HEK293 (cell line): ENCODE data around the gene PLSCR5.

Experiments
- CTCF ChIP-seq: fragments of 450-650 bp; formaldehyde crosslinking; IDR thresholded peaks from 2 replicates; pipeline ENCODE4 v1.5.1; 2016; ENCODE audit warnings: missing biosample characterization, missing genetic modification characterization
- HOXC10 ChIP-seq: sonication (generic); formaldehyde crosslinking; IDR thresholded peaks from 2 replicates; pipeline ENCODE4 v1.8.1; 2023; ENCODE audit warnings: mild to moderate bottlenecking, missing genetic modification reagents
- IKZF3 ChIP-seq: fragments of 450-650 bp; IDR thresholded peaks from 2 replicates; pipeline ENCODE4 v1.5.0; 2018; ENCODE audit warnings: missing biosample characterization, mild to moderate bottlenecking, missing genetic modification characterization, moderate library complexity
- KLF9 ChIP-seq: fragments of 450-650 bp; formaldehyde crosslinking; IDR thresholded peaks from 2 replicates; pipeline ENCODE4 v1.5.1; 2016; ENCODE audit warnings: missing biosample characterization, missing genetic modification characterization, low read depth
- WT1 ChIP-seq: fragments of 450-650 bp; formaldehyde crosslinking; IDR thresholded peaks from 2 replicates; pipeline ENCODE4 v1.5.1; 2016; ENCODE audit warnings: missing biosample characterization, missing genetic modification characterization
- YY1 ChIP-seq: fragments of 450-650 bp; formaldehyde crosslinking; IDR thresholded peaks from 2 replicates; pipeline ENCODE4 v1.5.1; 2018; ENCODE audit warnings: missing biosample characterization, missing genetic modification characterization
- ZBTB10 ChIP-seq: fragments of 450-650 bp; formaldehyde crosslinking; IDR thresholded peaks from 2 replicates; pipeline ENCODE4 v1.5.1; 2016; ENCODE audit warnings: missing biosample characterization, missing genetic modification characterization
- ZNF10 ChIP-seq: fragments of 450-650 bp; formaldehyde crosslinking; IDR thresholded peaks from 2 replicates; pipeline ENCODE4 v1.5.1; 2017; ENCODE audit warnings: missing biosample characterization, missing genetic modification characterization
- ZNF24 ChIP-seq: fragments of 450-650 bp; formaldehyde crosslinking; IDR thresholded peaks from 2 replicates; pipeline ENCODE4 v1.5.1; 2016; ENCODE audit warnings: missing biosample characterization, missing genetic modification characterization
- ZNF274 ChIP-seq, 2 experiments: fragments of 200-500 bp in 1 of 2; fragments of 450-650 bp in 1 of 2; sonication (Bioruptor generic) in 1 of 2; formaldehyde crosslinking in 1 of 2; IDR thresholded peaks; 2 replicates each; pipeline versions ENCODE4 v1.5.1 to v1.6.1; 2014 to 2016; ENCODE audit warnings: borderline replicate concordance in 1 of 2, inconsistent platforms in 1 of 2, low read length in 1 of 2, missing biosample characterization in 1 of 2, missing genetic modification characterization in 1 of 2
- ZNF335 ChIP-seq: fragments of 450-650 bp; formaldehyde crosslinking; conservative IDR thresholded peaks from 2 replicates; pipeline ENCODE4 v1.5.1; 2016; ENCODE audit warnings: missing biosample characterization, missing genetic modification characterization
- ZNF677 ChIP-seq: fragments of 450-650 bp; IDR thresholded peaks from 2 replicates; pipeline ENCODE4 v1.5.0; 2018; ENCODE audit warnings: missing biosample characterization, mild to moderate bottlenecking, missing genetic modification characterization, moderate library complexity
- ZNF707 ChIP-seq: fragments of 450-650 bp; formaldehyde crosslinking; IDR thresholded peaks from 2 replicates; pipeline ENCODE4 v1.5.1; 2016; ENCODE audit warnings: missing biosample characterization, missing genetic modification characterization
- TF ChIP-seq, protein P1 (sequence below): fragments of 450-650 bp; formaldehyde crosslinking; optimal IDR thresholded peaks from 2 replicates; pipeline ENCODE3; 2016; ENCODE audit warnings: missing biosample characterization, mild to moderate bottlenecking, missing genetic modification characterization

DNA sequence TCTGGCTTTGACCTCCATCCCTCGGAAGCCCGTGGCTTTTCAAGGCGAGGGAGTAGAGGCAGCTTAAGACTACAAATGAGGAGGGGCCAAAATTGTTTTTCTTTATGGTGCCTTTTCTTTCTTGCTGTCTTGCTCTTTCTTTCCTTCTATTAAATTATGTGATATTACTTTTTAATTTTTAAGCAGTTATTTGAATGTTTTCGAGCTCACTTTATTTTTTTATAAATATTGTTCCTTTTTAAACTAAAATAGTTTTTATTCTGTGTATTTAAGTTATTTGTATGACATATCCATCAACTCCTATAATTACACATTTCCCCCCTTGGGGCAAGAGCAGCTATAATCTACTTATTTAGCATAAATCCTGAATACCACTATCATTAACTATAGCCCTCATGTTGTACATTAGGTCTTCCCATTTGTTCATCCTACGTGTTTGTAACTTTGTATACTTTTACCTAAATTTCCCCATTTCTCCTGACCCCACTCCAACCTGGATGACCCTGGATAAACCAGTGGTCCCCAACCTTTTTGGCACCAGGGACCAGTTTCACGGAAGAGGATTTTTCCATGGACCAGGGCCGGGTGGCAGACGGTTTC, 60.1 kb downstream of the PLSCR5 start:
- no peak for TF ChIP-seq ZNF335 (tag by site-specific recombination)
- TF ChIP-seq, protein P1, sequence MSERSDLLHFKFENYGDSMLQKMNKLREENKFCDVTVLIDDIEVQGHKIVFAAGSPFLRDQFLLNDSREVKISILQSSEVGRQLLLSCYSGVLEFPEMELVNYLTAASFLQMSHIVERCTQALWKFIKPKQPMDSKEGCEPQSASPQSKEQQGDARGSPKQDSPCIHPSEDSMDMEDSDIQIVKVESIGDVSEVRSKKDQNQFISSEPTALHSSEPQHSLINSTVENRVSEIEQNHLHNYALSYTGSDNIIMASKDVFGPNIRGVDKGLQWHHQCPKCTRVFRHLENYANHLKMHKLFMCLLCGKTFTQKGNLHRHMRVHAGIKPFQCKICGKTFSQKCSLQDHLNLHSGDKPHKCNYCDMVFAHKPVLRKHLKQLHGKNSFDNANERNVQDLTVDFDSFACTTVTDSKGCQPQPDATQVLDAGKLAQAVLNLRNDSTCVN (tag by site-specific recombination), result no peak
- no peak for TF ChIP-seq ZNF274 (IDR thresholded peaks at IDR 0.05; ENCODE audit: low read length)
- no peak for TF ChIP-seq ZNF274 (tag by site-specific recombination; IDR thresholded peaks at IDR 0.05; ENCODE audit: borderline replicate concordance)
- TF ChIP-seq KLF9 (tag by site-specific recombination), result no peak
- TF ChIP-seq ZNF707 (tag by site-specific recombination), result no peak
- TF ChIP-seq YY1 (tag by site-specific recombination), result no peak
- no peak for TF ChIP-seq CTCF (tag by site-specific recombination)
- TF ChIP-seq ZNF10 (tag by site-specific recombination), result no peak
- no peak for TF ChIP-seq HOXC10
- TF ChIP-seq WT1 (tag by site-specific recombination), result 0 out of 2 replicates have a peak, but pooled peaks have one; percentile 18
- TF ChIP-seq ZBTB10 (tag by site-specific recombination), result no peak
- TF ChIP-seq ZNF677, result no peak
- TF ChIP-seq ZNF24 (tag by site-specific recombination), result no peak
- TF ChIP-seq IKZF3 (tag by site-specific recombination), result no peak
